Body of pancreas (tissue), 4 donors: ENCODE data around the gene RDH14.

Source experiments
- POLR2A ChIP-seq, 3 donors: fragments of 450-650 bp; IDR thresholded peaks; one replicate each; pipeline ENCODE4 v1.6.1; 2016; ENCODE audit warnings: antibody characterized with exemption in 3 of 3, mild to moderate bottlenecking in 2 of 3
- TF ChIP-seq, protein P1 (sequence below), 7 experiments: fragments of 450-650 bp in 4 of 7; fragments of 200-600 bp in 3 of 7; sonication (generic) in 3 of 7; IDR thresholded peaks; one replicate each; pipeline ENCODE4 v1.5.1; 2016 to 2019; ENCODE audit warnings: antibody characterized with exemption in 7 of 7

DNA sequence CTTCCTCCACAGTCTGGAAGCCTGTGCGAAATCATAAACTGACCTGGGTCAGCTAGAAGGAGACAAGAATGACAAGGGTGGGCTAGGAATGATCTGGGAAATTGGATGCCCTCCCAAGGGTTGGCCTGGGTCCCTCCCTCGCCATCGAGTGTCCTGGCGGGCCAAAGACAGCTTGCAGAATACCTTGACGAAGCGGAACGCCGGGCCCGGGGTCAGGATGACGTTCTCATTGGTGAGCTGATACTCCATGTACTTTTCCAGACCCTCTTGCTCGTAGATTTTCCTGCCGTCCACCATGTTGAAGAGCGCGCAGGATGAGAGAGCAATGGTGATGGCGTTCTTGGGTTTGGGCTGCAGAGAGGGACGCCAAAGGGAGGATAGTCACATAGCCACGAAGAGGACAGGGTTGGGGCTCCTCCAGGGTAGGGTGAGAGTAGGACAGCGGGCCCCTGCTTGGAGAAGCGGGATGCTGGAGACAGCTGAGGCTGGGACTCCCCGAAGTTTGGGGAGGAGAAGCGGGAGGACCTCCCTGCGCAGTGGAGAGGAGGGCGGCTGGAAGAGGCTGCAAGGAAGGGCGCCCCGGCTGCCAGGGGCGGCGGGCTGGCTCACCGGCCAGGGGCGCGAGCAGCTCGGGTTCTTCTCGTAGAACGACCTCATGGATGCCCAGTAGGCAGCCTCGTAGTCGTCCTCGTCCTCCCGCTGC lies 23.6 kb upstream of the RDH14 start:
- TF ChIP-seq, protein P1, sequence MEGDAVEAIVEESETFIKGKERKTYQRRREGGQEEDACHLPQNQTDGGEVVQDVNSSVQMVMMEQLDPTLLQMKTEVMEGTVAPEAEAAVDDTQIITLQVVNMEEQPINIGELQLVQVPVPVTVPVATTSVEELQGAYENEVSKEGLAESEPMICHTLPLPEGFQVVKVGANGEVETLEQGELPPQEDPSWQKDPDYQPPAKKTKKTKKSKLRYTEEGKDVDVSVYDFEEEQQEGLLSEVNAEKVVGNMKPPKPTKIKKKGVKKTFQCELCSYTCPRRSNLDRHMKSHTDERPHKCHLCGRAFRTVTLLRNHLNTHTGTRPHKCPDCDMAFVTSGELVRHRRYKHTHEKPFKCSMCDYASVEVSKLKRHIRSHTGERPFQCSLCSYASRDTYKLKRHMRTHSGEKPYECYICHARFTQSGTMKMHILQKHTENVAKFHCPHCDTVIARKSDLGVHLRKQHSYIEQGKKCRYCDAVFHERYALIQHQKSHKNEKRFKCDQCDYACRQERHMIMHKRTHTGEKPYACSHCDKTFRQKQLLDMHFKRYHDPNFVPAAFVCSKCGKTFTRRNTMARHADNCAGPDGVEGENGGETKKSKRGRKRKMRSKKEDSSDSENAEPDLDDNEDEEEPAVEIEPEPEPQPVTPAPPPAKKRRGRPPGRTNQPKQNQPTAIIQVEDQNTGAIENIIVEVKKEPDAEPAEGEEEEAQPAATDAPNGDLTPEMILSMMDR (IDR thresholded peaks at IDR 0.05), result no peak
- no peak for TF ChIP-seq POLR2A (IDR thresholded peaks at IDR 0.05)
